Thyroid gland (tissue), 4 donors: ENCODE results near the gene MIB2. TPM values are rescaled to one million over a fixed set of nuclear protein-coding genes. Genes with fewer than 3 reads are reported as not detected.
"Not testable (repeated sequence)": the region's sequence is repeated elsewhere in the genome, so short reads cannot be mapped to it uniquely, and the experiment has no call there.

ENCODE experiments used
- DNase-seq, 2 donors: peaks; one replicate each; pipeline ENCODE4 v3.0.0-alpha.2; 2019
- H3K27ac ChIP-seq, 3 donors: fragments of 200-600 bp; sonication (generic); 1 replicate in 2 of 3; 2 replicates in 1 of 3; pipeline ENCODE4 v1.5.1; 2016 to 2019; ENCODE audit warnings: mild to moderate bottlenecking in 1 of 3, moderate library complexity in 1 of 3
- H3K27me3 ChIP-seq: fragments of 200-600 bp; sonication (generic); one replicate; pipeline ENCODE4 v1.5.1; 2019
- H3K36me3 ChIP-seq, 2 donors: fragments of 200-600 bp; sonication (generic); one replicate each; pipeline ENCODE4 v1.5.1; 2016 to 2019
- H3K4me1 ChIP-seq, 2 donors: fragments of 200-600 bp; sonication (generic); one replicate each; pipeline ENCODE4 v1.5.1; 2017 to 2019
- H3K4me3 ChIP-seq, 3 donors: fragments of 200-600 bp; sonication (generic); replicated peaks in 1 of 3; 1 replicate in 2 of 3; 2 replicates in 1 of 3; pipeline ENCODE4 v1.5.1; 2016; ENCODE audit warnings: mild to moderate bottlenecking in 1 of 3
- H3K9me3 ChIP-seq: fragments of 200-600 bp; sonication (generic); one replicate; pipeline ENCODE4 v1.5.1; 2017
- CTCF ChIP-seq, 6 experiments: fragments of 200-600 bp in 3 of 6; fragments of 450-650 bp in 3 of 6; sonication (generic) in 3 of 6; IDR thresholded peaks; one replicate each; pipeline ENCODE4 v1.5.1; 2016 to 2019; ENCODE audit warnings: antibody characterized with exemption in 6 of 6, mild to moderate bottlenecking in 2 of 6, inconsistent platforms in 1 of 6, moderate library complexity in 1 of 6
- POLR2A ChIP-seq, 2 donors: fragments of 450-650 bp; IDR thresholded peaks; one replicate each; pipeline ENCODE4 v1.6.1; 2017; ENCODE audit warnings: antibody characterized with exemption in 2 of 2, mild to moderate bottlenecking in 2 of 2, moderate library complexity in 1 of 2
- WGBS, 2 donors: methylation state at CpG; one replicate each; pipeline ENCODE4 v1.1.5; 2017; 5-methylcytosine and 5-hydroxymethylcytosine counted together
- intact Hi-C: fragments of 100-400 bp; cut with DNase I; formaldehyde crosslinking; loops from one replicate; pipeline ENCODE4 v1.15.1; 2023
- total RNA-seq, 4 donors: library from RNA; depleted of rRNA; stranded (reverse); fragments of >200 nt; gene quantifications; one replicate each; pipeline ENCODE4 v1.2.3, GENCODE V29; 2016

Gene MIB2
- total RNA-seq, 4 donors from 2014 or later = 54.6 to 110 (median 86.4) TPM

GRCh38 chr1:1630965-1631781, 15.9 kb downstream of the MIB2 start:
- Histone ChIP-seq H3K27me3 (peaks cover 17% of the 10 kb centered on the region), H3K4me1 (peaks cover 0 to 10% of the 10 kb centered on the region in 2 donors), H3K4me3 (peak overlapping the region in 1 of 3 donors; percentile 17), H3K27ac (peak overlapping the region in 2 of 3 donors; percentile 33 to 61), H3K9me3 (no peaks in the 10 kb centered on the region), H3K36me3 (peaks cover 10% of the 10 kb centered on the region in 2 donors)
- TF ChIP-seq POLR2A (IDR thresholded peaks at IDR 0.05) (no peak), CTCF (IDR thresholded peaks at IDR 0.05) (no peak)
- intact Hi-C loops = no loop called here
- DNase-seq = peak; percentile 24 to 30
- 12 to 15% methylated on average over 13 to 16 of the region's 79 CpGs for WGBS, 2 donors

- Histone ChIP-seq H3K4me3 (no peak within 1 kb of the TSS), H3K36me3 (peaks cover 15 to 17% of the 10 kb centered on the region in 2 donors), H3K27ac (peak within 1 kb of the TSS in 2 of 3 donors; percentile 33 to 61), H3K9me3 (no peaks in the 10 kb centered on the region), H3K4me1 (peaks cover 0 to 10% of the 10 kb centered on the region in 2 donors), H3K27me3 (peaks cover 17% of the 10 kb centered on the region)
- no peak for TF ChIP-seq CTCF (IDR thresholded peaks at IDR 0.05)
- TF ChIP-seq POLR2A (IDR thresholded peaks at IDR 0.05) = no peak
- WGBS, 2 donors = 23% methylated on average over 4 of the region's 48 CpGs; no CpG with 5 or more reads in 1 of the 2 donors
- intact Hi-C loops = no loop called here
- no peak for DNase-seq
These were observed 16.6 kb downstream of the MIB2 start, which contains the start of gene MMP23B for GRCh38 chr1:1631782-1632420. TSS of gene MMP23B (plus strand) at chr1:1632173. CDS start at chr1:1632219, 46 bp downstream.

GRCh38 chr1:1633409-1633808, 18.1 kb downstream of the MIB2 start:
- Histone ChIP-seq H3K4me1 (peaks cover 0 to 10% of the 10 kb centered on the region in 2 donors), H3K36me3 (peaks cover 14 to 16% of the 10 kb centered on the region in 2 donors), H3K27me3 (peaks cover 17% of the 10 kb centered on the region)
- DNase-seq, H3K27ac ChIP-seq, intact Hi-C loops, H3K9me3 ChIP-seq, H3K4me3 ChIP-seq: not testable (repeated sequence)
- WGBS, 2 donors = no CpG with 5 or more reads among the region's 35 CpGs

GRCh38 chr1:1634613-1635012, 19.3 kb downstream of the MIB2 start:
- H3K27ac ChIP-seq, H3K9me3 ChIP-seq, intact Hi-C loops, DNase-seq, H3K4me3 ChIP-seq: not testable (repeated sequence)
- Histone ChIP-seq H3K4me1 (peaks cover 0 to 10% of the 10 kb centered on the region in 2 donors), H3K27me3 (peaks cover 17% of the 10 kb centered on the region), H3K36me3 (peaks cover 13 to 20% of the 10 kb centered on the region in 2 donors)
- no CpG with 5 or more reads among the region's 13 CpGs for WGBS, 2 donors

GRCh38 chr1:1636621-1637478, 21.6 kb downstream of the MIB2 start:
- H3K9me3 ChIP-seq, H3K27me3 ChIP-seq, H3K4me3 ChIP-seq, DNase-seq, H3K4me1 ChIP-seq, intact Hi-C loops, H3K27ac ChIP-seq: not testable (repeated sequence)
- peaks cover 13 to 26% of the 10 kb centered on the region in 2 donors for H3K36me3 ChIP-seq
- WGBS, 2 donors = 93 to 95% methylated on average over 22 to 24 of the region's 37 CpGs

GRCh38 chr1:1637479-1637875, 22.2 kb downstream of the MIB2 start:
- H3K4me1 ChIP-seq, H3K27ac ChIP-seq, H3K27me3 ChIP-seq, DNase-seq, H3K9me3 ChIP-seq, intact Hi-C loops, H3K4me3 ChIP-seq: not testable (repeated sequence)
- 87 to 91% methylated on average over 6 to 14 of the region's 14 CpGs for WGBS, 2 donors
- peaks cover 13 to 26% of the 10 kb centered on the region in 2 donors for H3K36me3 ChIP-seq

GRCh38 chr1:1638528-1638927, 23.2 kb downstream of the MIB2 start:
- WGBS, 2 donors = 91 to 94% methylated on average over 7 to 9 of the region's 13 CpGs
- H3K4me3 ChIP-seq, DNase-seq, H3K27ac ChIP-seq, H3K27me3 ChIP-seq, intact Hi-C loops, H3K9me3 ChIP-seq, H3K4me1 ChIP-seq: not testable (repeated sequence)
- H3K36me3 ChIP-seq = peaks cover 13 to 26% of the 10 kb centered on the region in 2 donors

- H3K9me3 ChIP-seq, H3K4me3 ChIP-seq, H3K27me3 ChIP-seq, H3K4me1 ChIP-seq, intact Hi-C loops, H3K27ac ChIP-seq, DNase-seq: not testable (repeated sequence)
- 90 to 97% methylated on average over 2 to 13 of the region's 16 CpGs for WGBS, 2 donors
- H3K36me3 ChIP-seq = peaks cover 13 to 26% of the 10 kb centered on the region in 2 donors
These were observed 24.1 kb downstream of the MIB2 start for GRCh38 chr1:1639368-1639767.

- H3K36me3 ChIP-seq = peaks cover 13 to 26% of the 10 kb centered on the region in 2 donors
- H3K4me1 ChIP-seq, H3K27ac ChIP-seq, H3K4me3 ChIP-seq, DNase-seq, intact Hi-C loops, H3K9me3 ChIP-seq, H3K27me3 ChIP-seq: not testable (repeated sequence)
- 84 to 94% methylated on average over 8 to 14 of the region's 25 CpGs for WGBS, 2 donors
These were observed 24.8 kb downstream of the MIB2 start for GRCh38 chr1:1640081-1640480.
